Skeletal muscle cell (primary cell): ENCODE results near the gene TTC16.

Source experiments
- DNase-seq: peaks from one replicate; pipeline ENCODE4 v3.0.0-alpha.2; 2010; ENCODE audit warnings: low read depth
- H3K4me3 ChIP-seq: 2 replicates; pipeline ENCODE4 v1.5.1; 2011; ENCODE audit warnings: low read depth, mild to moderate bottlenecking, control low read depth, low read length, moderate library complexity

TTC16 gene

GRCh38 chr9:127694890-127695720 lies 20.8 kb upstream of the TTC16 start:
- DNase-seq = no peak
- H3K4me3 ChIP-seq = no peak overlapping the region

DNA sequence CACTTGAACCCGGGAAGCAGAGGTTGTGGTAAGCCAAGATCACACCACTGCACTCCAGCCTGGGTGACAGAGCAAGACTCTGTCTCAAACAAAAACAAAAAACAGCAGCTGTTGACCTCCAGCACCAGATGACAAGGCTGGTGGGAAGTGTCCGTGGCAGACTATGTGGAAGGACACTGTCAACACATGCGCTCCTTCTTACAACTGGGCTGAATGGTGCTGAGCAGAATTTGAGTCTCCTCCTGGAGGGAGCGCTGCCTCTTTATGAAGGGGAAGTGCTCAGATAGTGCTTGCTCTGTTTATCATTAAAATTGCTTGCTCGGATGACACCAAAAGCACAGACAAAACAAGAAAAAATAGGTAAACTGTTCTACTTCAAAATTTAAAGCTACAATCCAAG lies 18.3 kb upstream of the TTC16 start:
- no peak for DNase-seq
- no peak overlapping the region for H3K4me3 ChIP-seq

DNA sequence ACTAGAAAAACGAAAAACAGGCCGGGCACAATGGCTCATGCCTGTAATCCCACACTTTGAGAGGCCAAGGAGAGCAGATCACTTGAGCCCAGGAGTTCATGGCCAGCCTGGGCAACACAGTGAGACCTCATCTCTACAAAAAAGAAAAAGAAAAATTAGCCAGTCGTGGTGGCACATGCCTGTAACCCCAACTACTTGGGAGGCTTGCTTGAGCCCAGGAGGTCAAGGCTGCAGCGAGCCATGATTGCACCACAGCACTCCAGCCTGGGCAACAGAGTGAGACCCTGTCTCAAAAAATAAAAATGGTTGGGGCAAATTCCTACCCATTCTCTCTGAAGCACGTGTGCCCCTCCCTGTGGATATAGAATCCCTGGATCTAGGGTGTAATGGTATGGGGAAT lies 17.5 kb upstream of the TTC16 start:
- no peak for DNase-seq
- H3K4me3 ChIP-seq = no peak overlapping the region

GRCh38 chr9:127698985-127699670 lies 16.8 kb upstream of the TTC16 start:
- DNase-seq = peak; percentile 87
- peak overlapping the region; percentile 40 for H3K4me3 ChIP-seq

GRCh38 chr9:127700140-127700539 lies 15.7 kb upstream of the TTC16 start:
- no peak for DNase-seq
- H3K4me3 ChIP-seq = no peak overlapping the region

GRCh38 chr9:127700594-127701255 lies 15.2 kb upstream of the TTC16 start:
- DNase-seq = no peak
- H3K4me3 ChIP-seq = no peak overlapping the region

DNA sequence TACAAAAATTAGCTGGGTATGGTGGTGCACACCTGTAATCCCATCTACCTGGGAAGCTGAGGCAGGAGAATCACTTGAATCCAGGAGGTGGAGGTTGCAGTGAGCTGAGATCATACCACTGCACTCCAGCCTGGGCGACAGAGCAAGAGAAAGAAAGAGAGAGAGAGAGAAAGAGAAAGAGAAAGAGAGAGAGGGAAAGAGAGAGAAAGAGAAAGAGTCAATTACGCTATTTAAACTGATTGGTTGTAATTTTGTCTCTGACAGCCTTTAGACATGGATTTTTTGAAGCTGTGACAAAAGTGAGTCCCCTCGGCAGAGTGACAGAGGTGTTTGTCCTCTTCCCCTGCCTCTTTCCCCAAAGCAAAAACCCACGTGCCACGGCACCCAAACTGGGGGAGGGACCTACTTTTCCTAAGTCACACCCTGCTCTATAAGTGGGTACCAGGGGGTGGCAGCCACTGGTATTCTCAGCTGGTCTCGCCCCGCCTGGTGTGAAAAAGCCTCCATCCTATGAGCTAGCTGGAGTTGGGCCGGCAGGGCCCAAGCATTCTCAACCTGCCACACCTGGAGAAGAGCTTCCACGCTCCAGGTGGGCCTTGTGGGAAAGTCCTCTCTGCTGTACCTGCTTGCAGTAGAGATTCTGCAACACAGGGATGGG lies 12.5 kb upstream of the TTC16 start:
- no peak for DNase-seq
- H3K4me3 ChIP-seq = no peak overlapping the region

DNA sequence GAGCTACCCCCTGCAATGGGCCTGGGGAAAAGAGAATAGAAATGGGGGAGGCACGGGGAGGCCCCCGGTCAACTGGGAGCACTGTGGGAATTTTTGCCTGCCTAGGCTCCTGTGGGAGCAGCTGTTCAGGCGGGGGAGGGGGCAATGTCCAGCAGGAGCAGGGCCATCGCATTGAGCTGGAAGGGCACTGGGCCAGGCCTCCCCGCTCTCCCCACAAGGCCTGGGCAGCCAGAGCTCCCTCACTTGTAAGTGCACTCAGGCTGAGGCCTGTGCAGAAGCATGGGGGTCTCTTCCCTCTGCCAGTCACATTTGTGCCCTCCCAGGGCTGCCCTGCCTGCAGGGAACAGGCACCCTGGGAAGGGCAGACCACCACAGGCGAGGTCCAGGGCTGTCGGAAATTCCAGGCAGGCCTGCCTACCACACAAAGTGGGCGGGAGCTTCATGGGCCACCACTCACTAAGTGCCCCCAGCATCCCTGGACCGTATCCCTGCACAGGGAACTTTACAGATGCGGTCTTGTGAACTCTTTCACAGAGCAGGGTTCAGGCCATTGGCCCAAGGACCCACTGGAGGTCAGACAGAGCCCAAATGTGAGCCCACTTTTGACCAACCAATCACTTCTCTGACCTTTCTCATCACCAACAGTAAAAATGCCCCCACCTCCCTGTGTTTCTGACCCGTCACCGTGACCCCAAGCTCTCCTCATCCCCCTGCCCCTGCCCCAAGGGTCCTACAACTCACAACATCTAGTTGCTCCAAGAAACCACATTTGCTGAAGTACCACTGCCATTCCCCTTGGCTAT lies 10.1 kb upstream of the TTC16 start:
- H3K4me3 ChIP-seq = no peak overlapping the region
- DNase-seq = no peak

DNA sequence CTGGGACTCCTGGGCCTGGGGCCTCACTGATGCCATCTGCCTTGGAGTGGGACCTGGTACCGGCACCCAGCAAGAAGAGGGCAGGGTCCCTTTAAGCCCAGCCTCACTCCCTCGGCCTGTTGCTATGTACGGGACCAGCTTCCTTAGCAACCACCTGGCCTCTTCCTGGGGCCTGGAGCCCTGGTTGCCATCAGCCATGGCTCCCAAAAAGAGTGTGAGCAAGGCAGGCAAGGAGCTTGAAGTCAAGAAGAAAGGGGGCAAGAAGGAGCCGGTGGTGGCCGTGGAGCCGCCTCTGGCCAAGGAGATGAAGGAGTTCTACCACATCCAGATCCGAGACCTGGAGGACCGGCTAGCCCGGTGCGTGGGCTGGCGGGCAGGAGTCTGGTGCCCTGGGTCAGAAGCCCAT lies 9.0 kb upstream of the TTC16 start, which contains the start of gene CFAP157:
Gene CFAP157 (plus strand): TSS at position 153 of the 406 bp plus-strand sequence. CDS start 44 bp downstream, at position 197.
- no peak for DNase-seq
- H3K4me3 ChIP-seq = no peak within 1 kb of the TSS

GRCh38 chr9:127707766-127708165 lies 8.1 kb upstream of the TTC16 start:
- H3K4me3 ChIP-seq = no peak overlapping the region
- no peak for DNase-seq

- no peak for DNase-seq
- no peak overlapping the region for H3K4me3 ChIP-seq
Measured at GRCh38 chr9:127708952-127709587, 6.8 kb upstream of the TTC16 start.

DNA sequence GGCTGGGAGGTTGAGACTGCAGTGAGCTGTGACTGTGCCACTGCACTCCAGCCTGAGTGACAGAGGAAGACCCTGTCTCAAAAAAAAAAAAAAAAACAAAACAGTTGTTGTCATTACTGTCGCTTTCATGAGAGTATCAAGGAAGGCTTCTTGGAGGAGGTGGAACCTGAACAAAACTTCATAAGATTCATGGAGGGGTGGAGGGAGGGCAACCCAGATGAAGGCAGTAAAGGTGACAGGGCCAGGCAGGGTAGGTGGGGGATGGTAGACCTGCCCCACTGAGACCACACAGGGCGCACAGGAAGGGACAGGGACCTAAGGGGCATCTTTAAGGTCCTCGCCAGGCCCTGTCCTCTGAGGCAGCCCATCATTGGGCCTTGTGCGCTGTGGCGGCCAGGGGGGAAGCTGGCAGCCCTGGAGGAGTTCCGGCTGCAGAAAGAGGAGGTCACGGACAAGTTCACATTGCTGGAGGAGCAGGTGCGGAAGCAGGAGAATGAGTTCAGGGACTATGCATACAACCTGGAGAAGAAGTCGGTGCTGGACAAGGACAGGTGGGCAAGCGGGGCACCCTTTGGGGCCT lies 5.6 kb upstream of the TTC16 start:
- no peak for DNase-seq
- no peak overlapping the region for H3K4me3 ChIP-seq

DNA sequence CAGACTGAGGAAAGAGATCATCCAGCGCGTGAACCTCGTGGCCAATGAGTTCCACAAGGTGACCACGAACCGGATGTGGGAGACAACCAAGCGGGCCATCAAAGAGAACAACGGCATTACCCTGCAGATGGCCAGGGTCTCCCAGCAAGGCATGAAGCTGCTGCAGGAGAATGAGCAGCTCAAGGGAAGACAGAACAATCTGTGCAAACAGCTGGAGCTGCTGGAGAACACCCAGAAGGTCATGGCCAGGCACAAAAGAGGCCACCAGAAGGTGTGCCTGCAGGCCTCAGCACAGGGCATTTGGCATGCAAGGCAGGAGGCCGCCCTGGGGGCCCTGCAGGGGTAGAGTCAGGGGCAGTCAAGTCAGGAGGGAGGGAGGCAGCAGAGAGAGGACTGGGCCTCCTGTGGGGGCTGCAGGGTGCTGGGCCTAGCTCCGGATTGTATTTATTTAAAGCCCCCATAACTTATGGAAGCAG lies 4.6 kb upstream of the TTC16 start:
- no peak overlapping the region for H3K4me3 ChIP-seq
- no peak for DNase-seq

- no peak overlapping the region for H3K4me3 ChIP-seq
- no peak for DNase-seq
Measured at GRCh38 chr9:127711831-127712274, 4.0 kb upstream of the TTC16 start.

- H3K4me3 ChIP-seq = no peak overlapping the region
- no peak for DNase-seq
Measured at GRCh38 chr9:127712371-127712770, 3.5 kb upstream of the TTC16 start.

DNA sequence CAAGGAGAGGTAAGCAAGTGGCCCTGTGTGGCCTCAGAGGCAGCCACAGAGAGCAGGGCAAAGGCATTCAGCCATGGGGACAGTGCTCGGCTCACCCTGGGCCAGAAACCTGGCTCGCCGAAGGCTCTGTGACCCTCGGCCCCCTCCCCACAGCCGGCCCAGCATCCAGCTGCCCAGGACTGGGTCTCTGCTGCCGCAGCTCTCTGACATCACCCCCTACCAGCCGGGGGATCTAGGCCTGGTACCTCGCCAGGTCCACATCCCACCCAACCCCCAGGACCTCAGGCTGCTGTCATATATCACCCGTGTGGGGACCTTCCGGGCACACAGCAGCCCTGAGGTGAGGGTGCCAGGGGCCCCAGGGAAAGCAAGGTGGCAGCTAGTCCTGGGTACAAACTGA lies 3.0 kb upstream of the TTC16 start:
- no peak overlapping the region for H3K4me3 ChIP-seq
- DNase-seq = no peak

DNA sequence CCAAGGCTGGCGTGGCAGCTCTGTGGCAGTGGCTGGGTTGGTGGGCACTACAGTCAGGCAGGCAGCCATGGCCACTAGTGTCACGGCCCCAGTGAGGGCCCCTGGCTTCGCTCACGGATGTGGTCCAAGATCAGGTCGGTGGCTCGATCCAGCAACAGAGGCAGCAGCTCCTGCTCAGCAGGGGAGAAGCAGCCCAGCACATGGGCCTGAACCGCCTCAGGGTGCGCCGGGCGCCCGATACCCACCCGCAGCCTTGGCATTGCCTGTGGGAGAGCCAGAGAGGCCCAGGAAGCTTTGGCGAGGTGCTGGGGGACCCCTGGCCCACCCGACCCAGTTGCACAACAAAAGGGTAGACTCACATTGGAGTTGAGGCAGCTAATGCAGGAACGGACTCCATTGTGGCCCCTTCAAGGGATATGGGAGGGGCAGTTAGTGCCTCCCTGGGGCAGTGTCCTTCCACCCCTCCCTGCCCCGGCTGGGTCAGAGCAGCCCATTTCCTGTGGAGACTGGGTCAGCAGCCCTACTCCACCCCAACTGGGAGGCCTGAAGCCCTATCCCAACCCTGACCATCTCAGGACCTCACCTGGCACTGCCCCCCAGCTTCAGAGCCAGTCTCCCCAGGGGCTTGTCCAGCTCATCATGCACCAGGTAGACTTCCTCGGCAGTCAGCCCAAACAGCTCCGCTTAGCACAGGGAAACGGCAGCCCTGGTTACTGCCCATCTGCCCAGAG lies 1.7 kb upstream of the TTC16 start:
- peak overlapping the region; percentile 91 for H3K4me3 ChIP-seq

More for the DNA sequence above, 1.7 kb upstream of the TTC16 start:
- DNase-seq = no peak
